ENCODE data around the gene CISD1.

The CISD1 gene

GRCh38 chr10:58316874-58317273 is 47.9 kb downstream of the CISD1 start:
- DNase-seq, result no peak

DNA sequence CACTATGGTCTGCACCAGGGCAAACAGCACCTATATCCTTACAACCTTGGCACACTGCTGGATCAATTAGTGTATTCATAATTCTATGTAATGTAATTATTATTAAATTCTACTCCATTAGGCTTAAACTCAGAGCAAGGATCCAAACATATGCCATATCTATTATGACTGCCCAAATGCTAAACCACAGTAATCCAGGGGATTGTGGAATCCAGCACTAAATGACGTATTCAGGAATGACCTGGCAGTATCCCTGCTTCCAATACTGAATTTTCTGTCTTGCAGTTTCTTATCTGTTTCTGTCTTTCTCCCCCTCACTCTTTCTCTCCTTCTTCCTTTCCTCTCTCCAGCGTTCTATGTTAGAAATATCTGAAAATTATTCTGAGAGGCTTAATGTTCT is 49.4 kb downstream of the CISD1 start:
- no peak for DNase-seq

DNA sequence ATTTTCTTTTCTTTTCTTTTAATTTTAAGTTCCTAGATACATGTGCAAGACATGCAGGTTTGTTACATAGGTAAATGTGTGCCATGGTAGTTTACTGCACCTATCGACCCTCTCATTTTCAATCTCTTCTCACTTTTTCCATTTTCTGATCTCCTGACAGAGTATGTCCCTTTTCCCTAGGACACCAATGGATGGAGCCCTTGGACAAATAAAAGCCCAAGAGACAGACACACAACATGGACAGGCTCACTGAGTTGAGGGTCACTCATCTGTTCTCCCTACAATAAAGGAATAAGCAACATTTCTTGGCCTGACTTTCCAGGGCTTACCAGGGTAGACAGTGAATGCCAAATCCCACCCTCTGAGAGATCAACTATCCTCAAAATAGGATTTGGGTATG is 50.6 kb downstream of the CISD1 start:
- no peak for DNase-seq

DNA sequence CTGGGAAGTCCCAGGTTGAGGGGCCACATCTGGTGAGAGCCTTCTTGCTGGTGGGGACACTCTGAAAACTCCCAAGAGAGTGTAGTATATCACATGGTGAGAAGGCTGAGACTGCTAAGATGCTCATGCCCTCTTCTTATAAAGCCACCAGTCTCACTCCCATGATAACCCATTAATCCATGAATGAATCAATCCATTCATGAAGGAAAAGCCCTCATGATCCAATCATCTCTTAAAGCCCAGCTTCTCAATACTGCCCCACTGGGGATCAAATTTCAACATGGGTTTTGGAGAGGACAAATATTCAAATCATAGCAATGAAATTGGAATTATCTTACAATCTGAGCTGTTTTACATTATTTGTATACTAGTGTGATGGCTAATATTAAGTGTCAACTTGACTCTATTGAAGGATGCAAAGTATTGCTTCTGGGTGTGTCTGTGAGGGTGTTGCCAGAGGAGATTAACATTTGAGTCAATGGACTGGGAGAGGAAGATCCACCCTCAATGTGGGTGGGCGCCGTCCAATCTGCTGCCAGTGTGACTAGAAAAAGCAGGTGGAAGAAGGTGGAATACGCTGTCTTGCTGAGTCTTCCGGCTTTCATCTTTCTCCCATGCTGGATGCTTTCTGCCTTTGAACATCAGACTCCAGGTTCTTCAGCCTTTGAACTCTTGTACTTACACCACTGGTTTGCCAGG is 51.5 kb downstream of the CISD1 start:
- no peak for DNase-seq

GRCh38 chr10:58322072-58322834 is 53.3 kb downstream of the CISD1 start:
- DNase-seq, result no peak

DNA sequence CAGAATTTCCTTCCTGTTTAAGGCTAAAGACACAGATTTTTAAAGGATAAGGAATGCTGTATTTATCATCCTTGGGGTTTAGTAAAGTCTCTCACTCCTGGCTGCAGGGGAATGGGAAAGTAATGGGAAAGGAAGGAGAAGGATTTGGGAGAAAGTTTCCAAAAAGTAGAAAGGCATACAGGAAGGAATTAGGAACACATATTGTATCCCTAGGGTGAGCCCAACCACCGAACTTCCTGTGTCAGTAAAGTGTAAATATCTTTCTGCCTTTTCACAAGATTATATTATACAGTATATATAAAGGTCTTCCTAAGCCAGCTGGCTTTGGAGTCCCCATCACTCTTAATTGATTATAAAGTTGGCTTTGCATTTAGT is 53.9 kb downstream of the CISD1 start:
- DNase-seq, result no peak

- no peak for DNase-seq
These were observed 58.0 kb downstream of the CISD1 start for GRCh38 chr10:58326967-58327381.

DNA sequence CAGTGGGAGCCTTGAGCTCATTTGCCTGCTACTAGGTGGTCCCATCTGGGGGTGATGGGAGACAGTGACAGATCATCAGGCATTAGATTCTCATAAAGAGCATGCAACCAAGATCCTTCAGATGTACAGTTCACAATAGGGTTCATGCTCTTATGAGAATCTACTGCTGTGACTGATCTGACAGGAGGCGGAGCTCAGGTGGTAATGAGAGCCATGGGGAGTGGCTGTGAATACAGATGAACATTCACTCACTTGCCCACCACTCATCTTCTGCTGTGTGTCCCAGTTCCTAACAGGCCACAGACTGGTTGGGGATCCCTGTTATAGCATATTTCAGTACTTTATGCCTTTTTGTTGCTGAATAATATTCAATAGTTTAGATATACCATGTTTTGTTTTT is 59.3 kb downstream of the CISD1 start:
- DNase-seq, result no peak

- DNase-seq, result no peak
These were observed 61.5 kb downstream of the CISD1 start for GRCh38 chr10:58330431-58330830.

DNA sequence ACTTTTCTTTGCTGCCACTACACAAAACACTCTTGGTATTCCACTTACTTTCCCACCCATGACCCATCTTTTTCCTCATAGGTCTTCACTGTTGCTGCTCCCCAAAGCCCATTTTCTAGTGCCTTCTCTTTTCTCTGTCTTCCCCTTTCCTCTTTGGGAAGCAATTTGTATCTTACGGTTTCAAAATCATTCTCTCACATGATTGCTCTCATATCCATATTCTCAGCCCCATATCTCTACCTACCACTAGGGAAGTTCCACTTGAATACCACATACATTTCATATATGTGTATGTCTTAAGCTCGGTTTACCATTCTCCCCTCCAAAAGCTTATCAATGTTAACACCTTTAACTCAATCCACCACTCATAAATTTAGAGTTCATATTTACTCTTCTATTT is 62.7 kb downstream of the CISD1 start:
- DNase-seq, result no peak

DNA sequence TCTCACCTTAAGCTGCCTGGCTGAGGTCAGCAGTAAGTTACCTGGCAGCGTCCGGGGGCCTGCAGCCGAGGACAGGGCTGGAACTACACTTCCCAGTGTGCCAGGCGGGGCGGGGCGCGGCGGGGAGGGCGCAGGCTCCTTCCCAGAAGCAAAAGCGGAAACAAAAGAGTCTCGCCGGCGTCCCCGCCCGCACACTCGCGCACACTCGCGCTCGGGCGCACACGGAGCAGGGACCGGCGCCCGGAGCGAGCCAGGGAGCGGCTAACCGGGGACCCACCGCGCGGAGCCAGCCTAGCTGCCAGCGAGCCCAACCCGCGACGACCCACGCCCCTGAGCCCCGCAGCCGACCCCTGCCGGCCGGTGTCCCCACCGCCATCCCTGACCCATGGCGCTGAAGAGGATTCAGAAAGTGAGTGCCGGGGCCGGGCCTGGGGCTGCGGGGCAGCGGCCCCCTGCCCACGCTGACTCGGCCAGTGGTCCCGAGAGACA is 65.9 kb downstream of the CISD1 start, which contains the start of gene UBE2D1:
Gene UBE2D1, plus strand, starts transcription at position 190 of the 489 bp plus-strand sequence. Its CDS starts 196 bp downstream, at position 386.
- DNase-seq, result peak; percentile 62

DNA sequence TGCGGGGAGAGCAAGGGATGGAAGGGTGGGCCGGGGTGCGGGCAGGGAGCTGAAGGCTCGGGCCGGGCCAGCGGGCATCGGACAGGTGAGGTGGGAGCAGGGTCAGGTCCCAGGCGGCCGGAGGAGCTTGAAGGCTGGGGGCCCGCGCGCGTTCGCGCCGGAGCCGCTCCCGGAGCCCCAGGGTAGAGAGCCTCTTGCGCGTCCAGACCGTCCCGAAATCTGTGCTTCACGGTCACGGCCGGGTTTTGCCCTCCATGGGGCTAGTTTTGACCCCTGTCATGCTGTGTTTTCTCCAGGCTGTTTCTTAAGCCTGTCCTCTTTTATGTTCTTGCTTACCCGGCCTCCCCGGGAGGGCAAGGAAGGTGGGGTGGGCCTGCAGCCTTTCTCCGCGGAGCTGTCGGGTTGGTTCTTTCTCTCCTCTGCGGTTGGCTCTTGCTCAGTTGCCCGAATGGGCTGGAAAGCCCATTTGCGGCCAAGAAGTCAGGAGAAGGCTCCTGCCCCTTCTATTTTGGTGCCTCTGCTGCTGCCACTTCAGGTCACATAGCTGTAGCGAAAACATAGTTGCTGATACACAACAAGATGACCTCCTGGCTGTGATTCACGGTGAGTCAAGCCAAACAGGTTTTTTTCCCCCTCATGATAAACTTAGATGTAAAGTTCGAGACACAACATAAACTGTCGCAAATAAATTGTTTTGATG is 66.5 kb downstream of the CISD1 start:
- no peak for DNase-seq

DNA sequence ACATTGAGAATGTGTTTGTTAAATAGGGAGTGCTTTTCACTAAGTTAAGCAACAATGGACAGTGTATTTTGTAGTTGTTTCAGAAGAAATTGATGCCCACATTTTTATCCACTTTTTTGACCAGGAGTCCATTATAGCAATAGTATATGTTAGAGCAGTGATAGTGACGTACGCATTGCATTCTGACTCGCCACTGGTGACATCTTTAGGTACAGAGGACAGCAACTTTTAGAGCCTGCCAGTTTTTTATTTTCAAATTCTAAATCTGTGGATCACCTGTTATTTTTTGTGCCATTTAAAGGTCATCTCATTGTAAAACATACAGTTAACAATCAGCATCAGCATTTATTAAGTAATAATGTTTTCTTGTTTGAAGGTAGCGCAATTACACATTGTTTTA is 67.3 kb downstream of the CISD1 start:
- no peak for DNase-seq

Measured in NCI-H1105 (cell line).